ENCODE measurements around the gene ENPP6. TPM values are rescaled to one million over a fixed set of nuclear protein-coding genes. Genes with fewer than 3 reads are reported as not detected.

Gene ENPP6
- total and polyA plus RNA-seq, 4 donors: 0.05 to 0.08 (median 0.05) TPM; not detected in 1

DNA sequence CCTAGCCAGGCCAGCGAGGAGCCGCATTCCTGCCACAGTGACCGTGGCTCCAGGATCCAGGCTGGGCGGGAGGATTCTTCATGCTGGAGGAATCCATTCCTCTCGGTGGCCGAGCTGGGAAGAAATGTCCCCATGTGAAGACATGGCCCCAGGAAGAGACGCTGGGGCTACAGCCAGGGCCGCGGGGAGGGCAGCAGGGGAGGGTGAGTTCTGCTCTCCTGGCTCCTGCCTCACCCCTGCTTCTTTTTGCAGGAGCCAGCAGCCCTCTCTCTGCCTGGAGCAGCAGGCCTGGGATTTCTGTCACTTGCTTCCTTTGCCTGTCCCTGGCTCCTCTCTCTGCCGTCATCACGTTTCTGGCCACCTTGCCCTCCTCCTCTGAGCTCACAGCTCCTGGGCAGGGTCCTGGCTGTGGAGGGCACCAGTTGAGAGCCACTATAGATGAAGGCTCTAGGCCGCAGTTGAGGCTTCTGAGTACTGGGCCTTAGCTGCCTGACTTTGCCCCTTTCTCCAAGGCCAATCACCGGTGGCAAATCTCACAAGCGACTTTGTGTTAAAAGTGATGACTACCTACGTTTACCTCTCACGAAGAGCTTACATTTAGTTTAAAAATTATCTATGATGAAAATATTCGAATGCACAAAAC, 48.3 kb downstream of the ENPP6 start:
- no peak overlapping the region for H3K9ac ChIP-seq (ENCODE audit: low read depth in 1 of 2, low read length in 2 of 2)
- H3K27ac ChIP-seq (ENCODE audit: low read depth in 1 of 2, low read length in 2 of 2): no peak overlapping the region
- 87% methylated on average over 17 of the region's 17 CpGs for WGBS
- no peaks in the 10 kb centered on the region for H3K9me3 ChIP-seq (ENCODE audit: control insufficient read depth in 4 of 4, low read length in 3 of 4)
- no peak for DNase-seq (ENCODE audit: low spot score)
- TF ChIP-seq, protein P1, sequence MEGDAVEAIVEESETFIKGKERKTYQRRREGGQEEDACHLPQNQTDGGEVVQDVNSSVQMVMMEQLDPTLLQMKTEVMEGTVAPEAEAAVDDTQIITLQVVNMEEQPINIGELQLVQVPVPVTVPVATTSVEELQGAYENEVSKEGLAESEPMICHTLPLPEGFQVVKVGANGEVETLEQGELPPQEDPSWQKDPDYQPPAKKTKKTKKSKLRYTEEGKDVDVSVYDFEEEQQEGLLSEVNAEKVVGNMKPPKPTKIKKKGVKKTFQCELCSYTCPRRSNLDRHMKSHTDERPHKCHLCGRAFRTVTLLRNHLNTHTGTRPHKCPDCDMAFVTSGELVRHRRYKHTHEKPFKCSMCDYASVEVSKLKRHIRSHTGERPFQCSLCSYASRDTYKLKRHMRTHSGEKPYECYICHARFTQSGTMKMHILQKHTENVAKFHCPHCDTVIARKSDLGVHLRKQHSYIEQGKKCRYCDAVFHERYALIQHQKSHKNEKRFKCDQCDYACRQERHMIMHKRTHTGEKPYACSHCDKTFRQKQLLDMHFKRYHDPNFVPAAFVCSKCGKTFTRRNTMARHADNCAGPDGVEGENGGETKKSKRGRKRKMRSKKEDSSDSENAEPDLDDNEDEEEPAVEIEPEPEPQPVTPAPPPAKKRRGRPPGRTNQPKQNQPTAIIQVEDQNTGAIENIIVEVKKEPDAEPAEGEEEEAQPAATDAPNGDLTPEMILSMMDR (IDR thresholded peaks at IDR 0.05; ENCODE audit: low read depth, low read length, missing input control): no peak
- TF ChIP-seq GABPA (IDR thresholded peaks at IDR 0.05 in 1 of 2, conservative IDR thresholded peaks at IDR 0.05 in 1 of 2) (no peak), TAF1 (conservative IDR thresholded peaks at IDR 0.05) (no peak), JUND (IDR thresholded peaks at IDR 0.05) (no peak), FOXA1 (IDR thresholded peaks at IDR 0.05) (no peak), YY1 (IDR thresholded peaks at IDR 0.05) (no peak)
- TF ChIP-seq, protein P2, sequence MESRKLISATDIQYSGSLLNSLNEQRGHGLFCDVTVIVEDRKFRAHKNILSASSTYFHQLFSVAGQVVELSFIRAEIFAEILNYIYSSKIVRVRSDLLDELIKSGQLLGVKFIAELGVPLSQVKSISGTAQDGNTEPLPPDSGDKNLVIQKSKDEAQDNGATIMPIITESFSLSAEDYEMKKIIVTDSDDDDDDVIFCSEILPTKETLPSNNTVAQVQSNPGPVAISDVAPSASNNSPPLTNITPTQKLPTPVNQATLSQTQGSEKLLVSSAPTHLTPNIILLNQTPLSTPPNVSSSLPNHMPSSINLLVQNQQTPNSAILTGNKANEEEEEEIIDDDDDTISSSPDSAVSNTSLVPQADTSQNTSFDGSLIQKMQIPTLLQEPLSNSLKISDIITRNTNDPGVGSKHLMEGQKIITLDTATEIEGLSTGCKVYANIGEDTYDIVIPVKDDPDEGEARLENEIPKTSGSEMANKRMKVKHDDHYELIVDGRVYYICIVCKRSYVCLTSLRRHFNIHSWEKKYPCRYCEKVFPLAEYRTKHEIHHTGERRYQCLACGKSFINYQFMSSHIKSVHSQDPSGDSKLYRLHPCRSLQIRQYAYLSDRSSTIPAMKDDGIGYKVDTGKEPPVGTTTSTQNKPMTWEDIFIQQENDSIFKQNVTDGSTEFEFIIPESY (IDR thresholded peaks at IDR 0.05): no peak
- TF ChIP-seq, protein P3, sequence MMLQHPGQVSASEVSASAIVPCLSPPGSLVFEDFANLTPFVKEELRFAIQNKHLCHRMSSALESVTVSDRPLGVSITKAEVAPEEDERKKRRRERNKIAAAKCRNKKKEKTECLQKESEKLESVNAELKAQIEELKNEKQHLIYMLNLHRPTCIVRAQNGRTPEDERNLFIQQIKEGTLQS (IDR thresholded peaks at IDR 0.05): no peak
- H3K36me3 ChIP-seq (ENCODE audit: control insufficient read depth in 4 of 4, insufficient read depth in 3 of 4, low read depth in 1 of 4, low read length in 3 of 4): no peaks in the 10 kb centered on the region
- no peak overlapping the region for H3K4me3 ChIP-seq (ENCODE audit: low read depth in 1 of 3, low read length in 3 of 3)
- peaks cover 0 to 4% (median 1%) of the 10 kb centered on the region in 4 donors for H3K4me1 ChIP-seq (ENCODE audit: control insufficient read depth in 4 of 4, insufficient read depth in 4 of 4, low read length in 3 of 4)
- H3K27me3 ChIP-seq (ENCODE audit: control insufficient read depth in 4 of 4, insufficient read depth in 4 of 4, low read length in 3 of 4): no peaks in the 10 kb centered on the region

DNA sequence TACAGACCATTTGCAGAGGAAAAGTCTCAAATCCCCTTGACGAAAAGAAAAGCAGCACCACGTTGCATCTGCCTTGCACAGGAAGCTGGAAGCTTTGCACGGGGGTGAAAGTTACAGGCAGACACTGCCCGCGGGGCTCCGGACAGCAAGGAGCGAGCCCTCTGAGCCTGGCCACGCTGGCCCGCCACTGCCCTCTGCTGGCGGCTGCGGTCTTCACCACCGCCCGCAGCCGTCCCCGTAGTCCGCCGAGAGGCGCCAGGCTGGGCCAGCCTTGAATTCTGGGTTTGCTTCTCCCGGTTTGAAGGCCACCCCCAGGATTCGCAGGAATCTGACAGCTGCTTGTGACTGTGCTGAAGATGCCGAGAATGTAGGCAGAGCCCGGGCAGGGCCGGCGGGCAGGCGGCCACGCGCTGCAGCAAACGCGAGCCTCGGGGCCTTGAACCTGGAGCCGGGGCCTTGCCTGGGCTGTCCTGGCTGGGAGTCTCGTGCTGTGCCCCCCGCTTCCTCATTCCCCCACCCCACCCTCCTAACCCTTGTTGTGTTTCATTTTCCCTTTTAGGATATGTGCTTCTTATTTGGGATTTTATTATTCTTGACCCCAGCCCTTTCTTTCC, 49.2 kb downstream of the ENPP6 start:
- TF ChIP-seq, protein P4, sequence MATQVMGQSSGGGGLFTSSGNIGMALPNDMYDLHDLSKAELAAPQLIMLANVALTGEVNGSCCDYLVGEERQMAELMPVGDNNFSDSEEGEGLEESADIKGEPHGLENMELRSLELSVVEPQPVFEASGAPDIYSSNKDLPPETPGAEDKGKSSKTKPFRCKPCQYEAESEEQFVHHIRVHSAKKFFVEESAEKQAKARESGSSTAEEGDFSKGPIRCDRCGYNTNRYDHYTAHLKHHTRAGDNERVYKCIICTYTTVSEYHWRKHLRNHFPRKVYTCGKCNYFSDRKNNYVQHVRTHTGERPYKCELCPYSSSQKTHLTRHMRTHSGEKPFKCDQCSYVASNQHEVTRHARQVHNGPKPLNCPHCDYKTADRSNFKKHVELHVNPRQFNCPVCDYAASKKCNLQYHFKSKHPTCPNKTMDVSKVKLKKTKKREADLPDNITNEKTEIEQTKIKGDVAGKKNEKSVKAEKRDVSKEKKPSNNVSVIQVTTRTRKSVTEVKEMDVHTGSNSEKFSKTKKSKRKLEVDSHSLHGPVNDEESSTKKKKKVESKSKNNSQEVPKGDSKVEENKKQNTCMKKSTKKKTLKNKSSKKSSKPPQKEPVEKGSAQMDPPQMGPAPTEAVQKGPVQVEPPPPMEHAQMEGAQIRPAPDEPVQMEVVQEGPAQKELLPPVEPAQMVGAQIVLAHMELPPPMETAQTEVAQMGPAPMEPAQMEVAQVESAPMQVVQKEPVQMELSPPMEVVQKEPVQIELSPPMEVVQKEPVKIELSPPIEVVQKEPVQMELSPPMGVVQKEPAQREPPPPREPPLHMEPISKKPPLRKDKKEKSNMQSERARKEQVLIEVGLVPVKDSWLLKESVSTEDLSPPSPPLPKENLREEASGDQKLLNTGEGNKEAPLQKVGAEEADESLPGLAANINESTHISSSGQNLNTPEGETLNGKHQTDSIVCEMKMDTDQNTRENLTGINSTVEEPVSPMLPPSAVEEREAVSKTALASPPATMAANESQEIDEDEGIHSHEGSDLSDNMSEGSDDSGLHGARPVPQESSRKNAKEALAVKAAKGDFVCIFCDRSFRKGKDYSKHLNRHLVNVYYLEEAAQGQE (IDR thresholded peaks at IDR 0.05): no peak
- no peak for TF ChIP-seq FOXA2 (IDR thresholded peaks at IDR 0.05)
- TF ChIP-seq, protein P3 (IDR thresholded peaks at IDR 0.05): no peak
- TF ChIP-seq, protein P2 (IDR thresholded peaks at IDR 0.05): no peak
- TF ChIP-seq NR2F2 (IDR thresholded peaks at IDR 0.05): no peak
- no peak for TF ChIP-seq TAF1 (conservative IDR thresholded peaks at IDR 0.05)
- TF ChIP-seq, protein P1 (IDR thresholded peaks at IDR 0.05; ENCODE audit: low read depth, low read length, missing input control): peak; percentile 92
- TF ChIP-seq HNF4G (IDR thresholded peaks at IDR 0.05): no peak
- peak; percentile 94 to 95 for TF ChIP-seq RAD21 (IDR thresholded peaks at IDR 0.05)
- Histone ChIP-seq H3K9ac (ENCODE audit: low read depth in 1 of 2, low read length in 2 of 2) (no peak overlapping the region), H3K27me3 (ENCODE audit: control insufficient read depth in 4 of 4, insufficient read depth in 4 of 4, low read length in 3 of 4) (no peaks in the 10 kb centered on the region), H3K4me1 (ENCODE audit: control insufficient read depth in 4 of 4, insufficient read depth in 4 of 4, low read length in 3 of 4) (peaks cover 0 to 4% (median 1%) of the 10 kb centered on the region in 4 donors), H3K27ac (ENCODE audit: low read depth in 1 of 2, low read length in 2 of 2) (no peak overlapping the region), H3K4me3 (ENCODE audit: low read depth in 1 of 3, low read length in 3 of 3) (no peak overlapping the region), H3K36me3 (ENCODE audit: control insufficient read depth in 4 of 4, insufficient read depth in 3 of 4, low read depth in 1 of 4, low read length in 3 of 4) (no peaks in the 10 kb centered on the region), H3K9me3 (ENCODE audit: control insufficient read depth in 4 of 4, low read length in 3 of 4) (no peaks in the 10 kb centered on the region)
- WGBS: 22% methylated on average over 33 of the region's 33 CpGs
- DNase-seq (ENCODE audit: low spot score): peak; percentile 79
